GM21786 (cell line): ENCODE data around the gene CCSER1.
"Not testable (repeated sequence)": the region's sequence is repeated elsewhere in the genome, so short reads cannot be mapped to it uniquely, and the experiment has no call there.

ENCODE experiments used
- ATAC-seq: cut with Tn5 transposase; IDR thresholded peaks from one replicate; pipeline ENCODE4 v1.9.1; 2021; ENCODE audit not compliant: unreplicated experiment

The CCSER1 gene

GRCh38 chr4:91620952-91621351 is 1493.8 kb downstream of the CCSER1 start:
- ATAC-seq, result no peak

DNA sequence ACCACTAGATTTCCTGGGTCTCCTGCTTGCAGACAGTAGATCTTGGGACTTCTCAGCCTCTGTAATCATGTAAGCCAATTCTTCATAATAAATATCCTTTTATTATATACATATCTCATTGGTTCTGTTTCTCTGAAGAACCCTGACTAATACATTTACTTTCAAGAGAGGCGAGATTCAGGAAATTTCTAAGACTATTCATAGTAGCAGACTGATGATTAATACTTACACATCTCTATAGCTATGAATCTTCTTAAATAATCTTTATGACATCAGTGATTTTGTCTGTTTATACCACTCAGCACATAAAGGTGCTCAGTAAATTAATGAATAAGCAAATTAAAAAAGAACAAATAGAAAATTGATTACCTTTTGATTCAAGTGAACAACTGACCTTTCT is 1494.3 kb downstream of the CCSER1 start:
- ATAC-seq, result no peak

DNA sequence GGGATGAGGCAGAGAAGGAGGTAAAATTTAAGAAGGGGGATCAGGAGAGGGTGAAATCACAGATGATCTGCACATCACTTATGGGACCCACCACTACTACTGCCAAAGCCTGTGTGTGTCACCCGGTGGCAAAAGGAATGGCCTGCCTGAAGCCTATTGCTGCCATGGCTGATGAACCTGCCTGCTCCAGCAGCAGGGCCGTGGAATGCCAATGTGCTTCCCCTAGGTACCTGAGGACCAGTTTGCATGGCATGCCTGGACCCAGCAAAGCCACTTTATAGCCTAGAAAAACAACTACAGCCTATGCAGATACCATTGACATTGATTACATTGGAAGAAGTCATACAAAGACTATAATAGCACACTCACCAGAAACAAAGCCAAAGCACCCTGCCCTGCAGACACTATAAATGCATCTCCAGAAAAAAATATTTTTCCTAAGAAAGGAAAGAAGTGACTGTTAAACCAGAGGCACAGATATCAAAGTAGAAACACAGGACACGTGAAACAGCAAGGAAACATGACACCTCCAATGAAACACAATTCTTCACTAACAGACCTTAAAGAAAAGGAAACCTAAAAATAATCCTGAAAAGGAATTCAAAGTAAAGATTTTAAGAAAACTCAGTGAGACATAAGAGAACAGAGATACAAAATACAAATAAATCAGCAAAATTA is 1495.9 kb downstream of the CCSER1 start:
- no peak for ATAC-seq

GRCh38 chr4:91623603-91623967 is 1496.4 kb downstream of the CCSER1 start:
- not testable (repeated sequence) for ATAC-seq

DNA sequence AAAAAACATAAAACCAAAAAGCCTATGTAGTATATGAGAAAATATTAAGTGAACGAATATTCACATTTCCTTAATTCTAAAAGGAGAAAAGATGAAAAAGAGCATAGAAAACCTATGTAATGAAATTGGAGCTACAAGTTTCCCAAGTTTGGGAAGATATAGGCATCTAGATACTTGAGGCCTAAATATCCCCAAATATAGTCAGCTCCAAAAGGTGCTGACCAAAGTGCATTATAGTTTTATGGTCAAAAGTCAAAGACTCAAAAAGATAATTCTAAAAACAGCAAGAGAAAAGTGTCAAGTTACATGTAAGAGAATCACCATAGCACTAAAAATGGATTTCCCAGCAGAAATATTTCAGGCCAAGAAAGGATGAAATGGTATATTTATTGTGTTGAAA is 1502.9 kb downstream of the CCSER1 start:
- no peak for ATAC-seq

- no peak for ATAC-seq
Measured at GRCh38 chr4:91630764-91631163, 1503.6 kb downstream of the CCSER1 start.

GRCh38 chr4:91631335-91631734 is 1504.1 kb downstream of the CCSER1 start:
- ATAC-seq, result no peak

GRCh38 chr4:91636083-91636482 is 1508.9 kb downstream of the CCSER1 start:
- ATAC-seq, result no peak
